ENCODE data around the gene COA8.
"Not testable (repeated sequence)": the region's sequence is repeated elsewhere in the genome, so short reads cannot be mapped to it uniquely, and the experiment has no call there.

COA8 gene

DNA sequence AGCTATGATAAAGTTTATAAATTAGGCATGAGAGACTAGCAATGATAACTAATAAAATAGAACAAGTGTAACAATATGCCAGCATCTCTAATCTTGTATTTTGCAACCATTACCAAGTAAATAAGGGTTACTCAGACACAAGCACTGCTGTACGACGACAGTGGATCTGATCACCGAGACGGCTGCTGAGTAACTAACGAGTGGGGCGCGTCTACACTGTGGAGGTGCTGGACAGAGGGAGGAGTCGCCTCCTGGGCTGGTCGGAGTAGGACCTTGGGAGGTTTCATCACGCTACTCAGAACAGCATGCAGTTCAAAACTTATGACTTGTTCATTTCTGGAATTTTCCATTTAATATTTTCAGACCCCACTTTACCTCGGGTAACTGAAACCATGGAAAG, 18.4 kb downstream of the COA8 start:
- no peak for DNase-seq

DNA sequence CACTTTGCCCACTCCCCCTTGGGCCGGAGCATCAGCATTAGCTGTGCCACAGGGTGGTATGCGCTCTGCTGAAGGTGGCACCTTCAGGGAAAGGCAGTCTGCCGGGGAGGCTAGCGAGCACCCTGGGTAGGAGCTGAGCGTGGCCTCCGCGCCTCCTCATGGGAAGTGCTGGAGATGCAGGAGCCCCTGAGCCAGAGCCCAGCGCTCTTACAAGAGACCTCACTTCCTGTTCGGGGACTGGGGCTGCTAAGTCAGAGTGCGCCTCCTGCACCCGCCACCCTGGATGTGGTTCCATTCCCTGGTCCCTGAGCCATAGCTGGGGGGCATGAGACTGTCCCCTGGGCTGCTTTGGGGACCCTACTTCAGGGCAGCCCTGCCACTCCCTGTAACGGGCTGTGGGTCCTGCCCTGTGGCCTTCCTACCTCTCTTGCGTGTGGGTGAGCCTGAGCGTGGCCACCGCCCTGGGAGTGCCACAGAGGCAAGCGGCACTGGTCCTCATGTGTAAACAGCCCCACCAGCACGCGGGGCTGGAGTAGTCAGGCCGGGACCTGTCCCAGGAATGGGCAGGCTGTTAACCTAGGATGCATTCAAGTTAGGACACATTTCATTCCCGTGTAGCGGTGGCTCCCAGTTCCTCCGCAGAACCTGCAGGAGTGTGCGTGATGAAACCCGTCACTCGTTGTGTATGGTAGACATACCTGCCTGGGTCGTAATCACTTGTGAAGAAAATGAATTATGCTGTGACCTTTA, 19.4 kb downstream of the COA8 start:
- DNase-seq: no peak

DNA sequence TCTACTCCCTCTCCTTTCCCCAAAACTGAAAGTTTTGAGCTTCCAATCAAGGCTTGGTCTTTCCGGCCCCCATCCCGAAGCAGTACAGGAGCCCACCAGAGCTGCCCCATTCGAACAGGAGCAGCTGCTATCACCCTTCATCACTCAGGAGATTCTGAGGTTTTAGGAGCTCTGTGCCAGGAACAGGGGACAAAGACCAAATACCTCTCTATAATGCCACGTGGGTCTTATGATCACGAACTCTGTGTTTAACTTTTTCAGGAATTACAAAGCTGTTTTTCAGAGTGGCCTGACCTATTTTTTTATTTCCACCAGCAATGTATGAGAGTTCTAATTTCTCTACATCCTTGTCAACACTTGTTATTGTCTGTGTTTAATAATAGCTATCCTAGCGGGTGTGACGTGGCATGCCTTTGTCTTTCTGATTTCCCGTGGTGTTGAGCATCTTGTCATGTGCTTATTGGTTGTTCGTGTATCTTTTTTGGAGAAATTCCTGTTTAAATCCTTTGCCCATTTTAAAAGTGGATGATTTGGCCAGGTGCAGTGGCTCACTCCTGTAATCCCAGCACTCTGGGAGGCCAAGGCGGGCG, 21.7 kb downstream of the COA8 start:
- no peak for DNase-seq

DNA sequence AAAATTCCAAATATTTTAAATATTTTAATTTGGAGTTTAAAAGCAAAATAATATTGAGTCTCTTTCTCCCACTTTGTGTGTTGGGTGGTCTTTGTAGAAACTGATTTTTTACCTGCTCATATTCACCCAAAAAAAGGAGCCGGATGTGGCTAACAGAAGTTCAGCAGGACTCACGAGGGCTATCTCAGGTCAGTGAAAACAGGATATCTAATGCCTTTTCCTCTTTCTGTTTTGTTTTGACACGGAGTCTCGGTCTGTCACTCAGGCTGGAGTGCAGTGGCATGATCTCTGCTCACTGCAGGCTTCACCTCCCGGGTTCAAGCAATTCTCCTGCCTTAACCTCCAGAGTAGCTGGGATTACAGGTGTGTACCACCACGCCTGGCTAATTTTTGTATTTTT, 30.8 kb downstream of the COA8 start:
- no peak for DNase-seq

DNA sequence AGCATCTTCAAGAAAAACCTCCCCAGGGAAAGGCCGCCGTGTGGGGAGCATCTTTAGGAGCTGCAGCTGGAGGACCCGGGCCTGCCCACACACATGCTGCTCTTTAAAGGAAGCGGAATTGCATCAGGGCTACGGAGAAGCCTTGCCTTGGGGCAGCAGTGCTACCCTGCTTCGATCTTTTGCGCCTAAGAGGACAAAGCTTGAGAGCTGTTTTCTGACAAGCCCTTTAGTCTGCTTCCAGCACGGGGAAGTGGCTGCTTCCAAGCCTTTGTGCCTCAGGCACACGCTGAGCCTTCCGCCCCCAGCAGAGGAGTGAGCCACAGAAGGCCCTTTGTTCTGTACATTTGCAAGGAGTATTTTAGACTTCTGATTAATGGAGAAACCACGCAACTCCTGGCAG, 31.5 kb downstream of the COA8 start:
- DNase-seq: no peak

DNA sequence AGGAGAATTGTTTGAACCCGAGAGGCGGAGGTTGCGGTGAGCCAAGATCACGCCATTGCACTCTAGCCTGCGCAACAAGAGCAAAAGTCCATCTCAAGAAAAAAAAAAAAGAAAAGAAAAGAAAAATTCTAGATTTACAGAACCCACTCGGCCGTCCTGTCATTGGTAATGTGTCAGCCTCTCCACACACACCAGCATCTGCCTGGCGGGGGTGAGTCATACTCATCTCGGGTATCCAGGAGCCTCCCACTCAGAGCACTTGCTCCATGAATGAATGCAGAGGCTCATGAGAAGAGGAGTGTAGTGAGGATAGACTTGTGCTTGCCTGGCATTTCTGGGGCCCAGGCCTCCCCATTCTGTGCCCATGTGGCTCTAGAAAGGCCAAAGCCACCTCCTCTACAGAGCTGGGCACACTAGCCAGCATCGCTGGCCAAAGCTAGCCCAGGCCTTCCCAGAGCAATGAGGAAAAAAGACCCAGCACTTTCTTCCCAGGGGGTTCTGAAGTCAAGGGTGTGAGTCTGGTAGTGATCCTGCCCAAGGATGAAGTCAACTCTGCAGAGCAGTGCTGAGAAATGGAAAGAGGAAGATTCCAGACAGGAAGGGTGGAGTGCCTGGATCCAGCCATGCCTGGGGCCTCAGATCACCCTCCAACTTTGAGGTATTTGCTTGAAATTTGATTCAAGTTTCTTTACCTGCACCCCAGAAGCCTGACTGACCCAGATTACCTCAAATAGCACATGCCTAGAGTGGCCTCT, 35.0 kb downstream of the COA8 start:
- DNase-seq: no peak

DNA sequence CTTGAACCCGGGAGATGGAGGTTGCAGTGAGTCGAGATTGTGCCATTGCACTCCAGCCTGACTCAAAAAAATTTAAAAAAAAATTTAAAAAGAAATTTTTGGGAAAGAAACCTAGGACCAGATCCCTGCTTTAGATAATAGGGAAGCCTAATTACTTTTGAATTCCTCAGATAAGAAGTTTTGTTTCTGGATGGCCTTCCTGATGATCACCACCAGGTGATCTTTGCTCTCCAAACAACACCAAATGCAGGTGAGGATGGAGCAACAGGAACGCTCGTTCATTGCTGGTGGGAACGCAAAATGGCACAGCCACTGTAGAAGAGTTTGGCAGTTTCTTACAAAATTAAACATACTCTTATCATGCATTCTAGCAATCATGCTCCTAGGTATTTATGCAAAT, 37.7 kb downstream of the COA8 start:
- DNase-seq: no peak

DNA sequence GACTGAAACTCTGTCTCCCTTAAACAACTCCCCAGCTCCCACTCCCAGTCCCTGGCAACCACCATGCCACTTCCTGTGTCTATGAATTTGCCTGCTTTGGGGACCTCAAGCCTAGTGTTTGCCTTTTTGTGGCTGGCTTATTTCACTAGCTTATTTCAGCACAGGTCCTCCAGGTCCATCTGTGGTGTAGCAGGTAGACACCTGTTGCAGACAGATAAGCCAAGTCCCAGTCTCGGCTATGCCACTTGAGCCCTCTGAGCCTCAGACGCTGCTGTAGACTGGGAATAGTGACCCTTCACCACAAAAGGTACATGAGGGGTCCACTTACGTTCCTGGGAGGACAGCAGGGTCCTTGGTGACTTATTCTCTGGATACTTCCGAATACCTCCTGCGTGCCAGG, 41.9 kb downstream of the COA8 start:
- no peak for DNase-seq

DNA sequence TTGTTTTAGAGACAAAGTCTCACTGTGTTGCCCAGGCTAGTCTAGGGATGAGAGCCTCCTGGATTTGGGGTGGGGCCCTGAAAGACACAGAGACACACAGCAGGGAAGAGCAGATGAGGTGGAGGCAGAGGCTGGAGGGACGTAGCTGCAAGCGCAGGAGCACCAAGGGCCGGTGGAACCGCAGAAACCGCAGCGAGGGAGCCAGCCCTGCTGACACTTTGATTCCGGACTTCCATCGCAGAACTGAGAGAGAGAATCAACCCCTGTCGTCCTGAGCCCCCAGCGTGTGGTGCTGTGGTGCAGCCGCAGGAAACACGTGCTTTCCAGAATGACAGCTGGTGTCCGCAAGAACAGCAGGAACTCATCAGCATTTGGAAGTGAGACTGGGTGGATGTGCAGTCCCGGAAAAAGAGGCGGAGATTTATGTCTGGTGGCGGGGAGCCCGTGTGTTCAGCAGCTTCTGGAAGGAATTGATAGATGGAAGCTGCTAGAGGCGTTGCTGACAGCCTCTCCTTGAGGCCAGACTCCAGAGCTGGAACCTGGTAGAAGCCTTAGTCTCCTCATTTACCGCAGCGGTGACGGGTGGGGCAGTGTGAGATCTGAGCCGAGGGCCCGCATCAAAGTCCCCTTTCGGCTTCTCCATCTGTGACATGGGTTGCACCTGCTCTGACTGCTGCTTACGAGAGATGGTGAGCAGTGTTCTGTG, 44.4 kb downstream of the COA8 start:
- DNase-seq: peak; percentile 48

DNA sequence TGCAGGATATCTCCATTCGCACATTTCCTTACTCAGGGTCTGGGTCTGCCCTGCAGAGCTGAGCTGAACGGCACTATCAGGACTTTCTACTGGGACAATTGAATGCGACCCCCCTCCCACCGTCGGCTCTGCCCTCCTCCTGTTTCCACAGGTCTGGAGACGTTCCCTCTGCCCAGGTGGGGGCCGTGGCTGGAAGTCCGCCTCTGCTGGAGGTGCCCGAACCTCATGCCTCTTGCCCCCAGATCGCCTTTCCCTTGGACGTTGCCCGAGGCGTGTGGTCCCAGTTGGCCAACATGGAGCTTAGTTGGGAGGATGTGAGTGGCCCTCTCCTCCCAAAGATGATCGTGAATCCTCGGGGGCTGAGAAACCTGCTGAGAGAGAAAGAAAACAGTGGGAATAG, 45.1 kb downstream of the COA8 start:
- DNase-seq: no peak

DNA sequence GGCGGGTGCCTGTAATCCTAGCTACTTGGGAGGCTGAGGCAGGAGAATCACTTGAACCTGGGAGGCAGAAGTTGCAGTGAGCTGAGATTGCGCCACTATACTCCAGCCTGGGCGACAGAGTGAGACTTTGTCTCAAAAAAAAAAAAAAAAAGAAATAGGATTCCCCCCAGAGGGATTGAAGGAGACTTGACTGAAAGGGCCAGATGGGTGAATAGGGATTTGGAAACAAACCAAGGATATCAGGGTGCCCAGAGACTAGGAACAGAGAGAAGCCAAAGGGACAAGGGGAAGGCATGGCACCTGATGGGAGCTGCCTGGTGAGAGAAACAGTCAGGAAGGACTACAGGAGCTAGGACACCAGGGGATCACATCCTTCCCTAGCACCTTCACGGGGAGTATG, 46.3 kb downstream of the COA8 start:
- DNase-seq: not testable (repeated sequence)

DNA sequence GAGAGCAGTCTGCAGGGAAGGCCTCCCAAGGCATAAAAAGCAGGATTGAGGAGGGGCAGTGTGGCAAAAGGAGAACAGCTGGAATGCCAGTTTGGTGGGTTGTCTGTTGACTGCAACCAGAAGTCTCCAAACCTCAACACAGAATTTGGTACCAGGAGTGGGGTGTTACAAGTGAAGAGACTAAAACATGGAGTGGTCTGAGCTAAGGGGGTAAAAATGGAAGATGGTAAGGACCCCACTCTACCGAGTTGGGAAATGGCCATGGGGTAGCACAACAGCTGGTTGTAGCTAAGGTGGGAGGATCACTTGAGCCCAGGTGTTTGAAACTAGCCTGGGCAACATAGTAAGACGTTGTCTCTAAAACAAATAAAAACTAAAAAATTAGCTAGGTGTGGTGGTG, 48.5 kb downstream of the COA8 start:
- no peak for DNase-seq

DNA sequence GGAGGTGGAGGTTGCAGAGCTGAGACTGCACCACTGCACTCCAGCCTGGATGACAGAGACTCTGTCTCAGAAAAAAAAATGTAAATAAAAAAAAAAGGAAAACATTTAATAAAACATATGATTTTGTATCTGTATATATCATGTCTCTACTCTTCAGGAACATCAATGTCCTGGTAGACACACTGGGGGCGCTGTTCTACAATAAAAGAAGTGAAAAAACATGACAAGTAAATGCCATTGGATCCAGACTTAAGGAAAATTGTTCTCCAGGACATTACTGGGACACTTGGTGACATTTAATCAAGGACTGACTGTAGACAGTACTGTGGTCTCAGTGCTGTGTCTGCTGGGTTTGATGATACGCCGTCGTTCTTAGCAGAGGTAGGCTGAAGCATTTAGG, 50.8 kb downstream of the COA8 start:
- no peak for DNase-seq

DNA sequence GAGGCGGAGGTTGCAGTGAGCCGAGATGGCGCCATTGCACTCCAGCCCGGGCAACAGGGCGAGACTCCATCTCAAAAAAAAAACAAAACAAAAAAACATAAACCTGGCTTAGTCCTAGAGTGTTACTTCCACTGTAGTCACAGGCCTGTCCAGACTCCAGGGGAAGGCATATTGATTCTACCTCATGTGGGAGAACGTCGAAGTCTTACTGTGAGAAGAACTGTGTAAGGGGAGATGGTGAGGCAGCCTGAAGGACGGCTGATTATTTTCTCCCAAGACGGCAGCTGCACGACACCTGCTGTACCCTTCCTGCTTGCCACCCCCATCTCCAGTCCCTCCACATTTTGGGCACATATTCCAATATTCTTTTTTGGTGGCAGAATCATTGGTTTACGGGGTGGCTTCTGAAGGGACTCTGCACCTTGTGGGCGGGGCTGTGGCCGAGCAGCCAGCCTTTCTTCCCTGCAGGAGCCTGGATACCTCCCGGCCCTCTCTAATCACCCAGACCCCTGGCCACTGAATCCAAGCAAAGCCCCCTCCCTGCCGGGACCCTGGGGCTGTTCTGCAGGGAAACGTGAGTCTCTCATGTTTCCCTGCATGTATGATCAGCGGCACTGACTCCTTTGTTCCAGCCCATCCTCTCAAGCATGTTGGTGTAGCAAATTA, 54.0 kb downstream of the COA8 start:
- no peak for DNase-seq

DNA sequence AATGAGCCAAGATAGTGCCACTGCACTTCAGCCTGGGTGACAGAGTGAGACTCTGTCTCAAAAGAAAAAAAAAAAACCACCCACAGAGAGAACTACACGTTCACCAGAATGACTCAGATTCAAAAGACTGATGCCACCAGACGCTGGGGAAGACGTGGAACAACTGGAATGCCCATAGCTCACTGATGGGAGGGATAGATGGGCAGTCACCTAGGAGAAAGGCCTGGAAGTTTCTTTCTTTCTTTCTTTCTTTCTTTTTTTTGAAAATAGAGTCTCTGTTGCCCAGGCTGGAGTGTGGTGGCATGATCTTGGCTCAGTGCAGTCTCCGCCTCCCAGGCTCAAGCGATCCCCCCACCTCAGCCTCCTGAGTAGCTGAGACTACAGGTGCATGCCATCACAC, 56.3 kb downstream of the COA8 start:
- DNase-seq: no peak

DNA sequence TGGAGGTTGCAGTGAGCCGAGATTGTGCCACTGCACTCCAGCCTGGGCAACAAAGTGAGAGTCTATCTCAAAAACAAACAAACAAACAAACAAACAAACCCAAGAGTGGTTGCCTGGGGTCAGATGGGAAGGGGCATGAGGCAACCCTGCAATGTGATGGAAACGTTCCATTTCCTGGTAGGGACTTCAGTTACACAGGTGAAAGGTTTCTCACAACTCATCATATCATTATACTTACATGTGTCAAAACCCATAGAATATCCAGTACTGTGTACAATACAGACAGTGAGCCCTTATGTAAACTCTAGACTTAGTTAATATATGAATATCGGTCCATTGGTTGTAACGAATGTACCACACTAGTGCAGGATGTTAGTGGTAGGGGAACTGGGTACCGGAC, 59.1 kb downstream of the COA8 start:
- DNase-seq: no peak

DNA sequence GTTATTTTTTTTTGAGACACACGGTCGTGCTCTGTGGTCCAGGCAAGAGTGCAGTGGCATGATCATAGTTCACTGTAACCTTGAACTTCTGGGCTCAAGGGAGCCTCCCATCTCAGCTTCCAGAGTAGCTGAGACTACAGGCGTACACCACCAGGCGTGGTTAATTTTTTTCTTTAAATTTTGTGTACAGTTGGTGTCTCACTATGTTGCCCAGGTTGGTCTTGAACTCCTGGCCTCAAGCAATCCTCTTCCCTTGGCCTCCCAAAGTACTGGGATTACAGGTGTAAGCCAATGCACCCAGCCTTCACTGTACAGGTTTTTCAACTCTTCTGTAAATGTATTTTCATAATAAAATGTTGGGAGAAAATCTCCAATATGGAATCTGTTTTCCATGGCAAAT, 60.5 kb downstream of the COA8 start:
- DNase-seq: no peak

DNA sequence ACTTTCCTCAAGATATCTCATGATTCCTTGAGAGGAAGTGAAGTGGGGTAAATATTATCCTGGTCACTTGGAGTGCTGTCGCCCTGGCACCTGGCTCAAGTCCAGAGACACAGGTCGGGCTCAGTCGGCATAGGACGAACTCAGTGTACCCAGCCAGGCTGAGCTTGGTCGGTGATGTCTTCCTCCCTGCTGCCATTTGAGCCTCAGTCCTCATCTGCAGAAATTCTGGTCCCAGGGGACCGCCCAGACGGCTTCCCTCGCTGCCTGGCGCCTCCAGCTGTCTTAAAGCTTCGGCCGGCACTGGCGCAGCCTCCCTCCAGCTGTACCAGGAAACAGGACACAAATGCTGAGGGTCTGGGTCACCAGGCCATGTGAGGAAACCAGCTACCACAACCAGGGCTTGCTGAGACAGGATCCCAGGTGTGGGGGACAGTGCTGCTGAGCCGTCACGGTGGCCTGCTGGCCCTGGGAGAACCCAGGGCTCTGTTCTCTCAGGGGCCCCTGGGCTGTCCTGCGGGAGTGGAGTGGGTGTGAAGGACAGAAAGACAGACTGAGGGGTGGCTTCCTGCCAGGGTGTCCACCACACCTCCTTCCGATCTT, 61.2 kb downstream of the COA8 start:
- DNase-seq: no peak

DNA sequence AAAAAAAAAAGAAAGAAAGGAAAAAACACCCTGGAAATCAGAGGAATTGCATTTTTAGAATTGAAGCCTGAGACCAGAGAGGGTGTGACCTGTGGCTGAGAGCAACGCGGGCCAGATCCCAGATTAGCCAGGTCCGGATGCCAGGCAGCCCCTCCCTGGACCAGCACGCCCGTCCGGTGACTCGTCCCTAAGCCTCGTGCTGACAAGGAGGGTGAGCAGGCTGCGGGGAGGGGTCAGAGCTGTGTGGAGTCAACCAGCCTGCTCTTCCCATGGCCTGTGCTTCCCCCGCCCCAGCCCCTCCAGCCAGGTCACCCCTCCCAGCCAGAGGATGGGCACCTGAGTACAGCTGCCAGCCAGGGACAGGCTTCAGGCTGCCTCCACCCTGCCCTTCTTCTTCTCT, 62.1 kb downstream of the COA8 start:
- no peak for DNase-seq

DNA sequence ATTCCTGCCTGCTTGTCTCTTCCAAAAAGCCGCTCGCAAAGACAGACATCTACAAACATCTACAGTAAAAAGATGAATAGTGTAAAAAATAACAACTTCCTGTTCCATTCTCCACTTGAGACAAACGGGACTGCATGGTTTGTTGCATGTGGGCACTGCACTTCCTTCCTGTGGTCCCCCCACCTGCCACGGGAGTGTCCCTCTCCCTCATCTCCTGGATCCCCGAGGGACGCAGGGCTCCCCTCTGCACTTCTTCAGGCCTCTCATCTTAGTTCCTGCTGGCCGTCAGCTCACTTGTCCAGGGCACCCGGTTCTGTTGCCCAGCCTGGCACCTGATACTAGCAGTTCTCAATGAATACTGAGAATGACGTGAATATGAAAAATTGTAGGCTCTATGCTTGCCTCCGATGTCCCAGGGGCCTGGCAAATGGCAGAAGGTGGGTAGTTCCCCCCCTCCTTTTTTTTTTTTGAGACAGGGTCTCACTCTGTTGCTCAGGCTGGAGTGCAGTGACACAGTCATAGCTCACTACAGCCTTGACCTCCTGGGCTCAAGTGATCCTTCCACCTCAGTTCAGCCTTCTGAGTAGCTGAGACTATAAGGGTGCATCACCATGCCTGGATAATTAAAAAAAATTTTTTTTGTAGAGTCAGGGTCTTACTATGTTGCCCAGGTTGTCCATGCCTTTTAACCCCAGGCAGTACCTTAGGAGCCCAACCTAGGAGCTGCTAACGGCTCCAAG, 62.8 kb downstream of the COA8 start:
- no peak for DNase-seq

DNA sequence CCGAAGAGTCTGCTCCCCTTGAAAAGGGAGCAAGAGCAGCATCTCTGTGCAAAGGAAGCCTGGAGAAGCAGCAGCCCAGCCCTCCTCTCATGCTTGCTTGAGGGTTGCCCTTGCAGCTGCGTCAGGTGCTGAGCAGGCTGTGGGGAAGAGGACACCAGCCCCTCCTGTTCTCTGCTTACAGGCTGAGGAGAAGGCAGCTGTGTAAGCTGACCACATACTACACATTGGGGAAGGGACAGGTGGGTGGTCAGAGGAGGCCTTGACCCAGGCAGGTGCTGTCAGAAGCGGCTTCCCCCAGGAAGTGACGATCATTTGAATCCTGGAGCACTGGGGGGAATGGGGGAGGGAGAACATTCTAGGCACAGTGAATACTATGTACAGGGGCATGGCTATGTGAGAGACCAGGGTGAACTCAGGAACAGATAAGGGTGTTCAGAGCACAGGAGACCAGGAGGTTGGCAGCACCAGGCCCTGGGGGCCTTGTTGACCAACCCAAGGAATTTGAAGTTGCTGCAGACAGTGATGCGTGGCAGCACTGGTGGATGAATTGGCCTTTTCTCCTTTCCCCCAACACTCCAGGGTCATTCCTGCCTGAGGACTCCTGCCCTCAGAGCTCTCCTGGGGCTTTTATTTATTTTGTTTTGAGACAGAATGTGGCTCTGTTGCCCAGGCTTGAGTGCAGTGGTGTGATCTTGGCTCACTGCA, 63.5 kb downstream of the COA8 start:
- DNase-seq: no peak
